Gastrocnemius medialis (tissue), 4 donors: ENCODE results near the gene CTU2.

Source experiments
- POLR2A ChIP-seq, 2 donors: fragments of 450-650 bp; IDR thresholded peaks; one replicate each; pipeline ENCODE4 v1.6.1; 2017; ENCODE audit warnings: antibody characterized with exemption in 2 of 2, mild to moderate bottlenecking in 2 of 2, moderate library complexity in 2 of 2
- TF ChIP-seq, protein P1 (sequence below), 5 experiments: fragments of 450-650 bp in 3 of 5; fragments of 200-600 bp in 2 of 5; sonication (generic) in 2 of 5; IDR thresholded peaks in 4 of 5; conservative IDR thresholded peaks in 1 of 5; 1 replicate in 4 of 5; 2 replicates in 1 of 5; pipeline ENCODE4 v1.5.1; 2016 to 2019; ENCODE audit warnings: antibody characterized with exemption in 5 of 5, mild to moderate bottlenecking in 3 of 5, moderate library complexity in 3 of 5

- TF ChIP-seq, protein P1, sequence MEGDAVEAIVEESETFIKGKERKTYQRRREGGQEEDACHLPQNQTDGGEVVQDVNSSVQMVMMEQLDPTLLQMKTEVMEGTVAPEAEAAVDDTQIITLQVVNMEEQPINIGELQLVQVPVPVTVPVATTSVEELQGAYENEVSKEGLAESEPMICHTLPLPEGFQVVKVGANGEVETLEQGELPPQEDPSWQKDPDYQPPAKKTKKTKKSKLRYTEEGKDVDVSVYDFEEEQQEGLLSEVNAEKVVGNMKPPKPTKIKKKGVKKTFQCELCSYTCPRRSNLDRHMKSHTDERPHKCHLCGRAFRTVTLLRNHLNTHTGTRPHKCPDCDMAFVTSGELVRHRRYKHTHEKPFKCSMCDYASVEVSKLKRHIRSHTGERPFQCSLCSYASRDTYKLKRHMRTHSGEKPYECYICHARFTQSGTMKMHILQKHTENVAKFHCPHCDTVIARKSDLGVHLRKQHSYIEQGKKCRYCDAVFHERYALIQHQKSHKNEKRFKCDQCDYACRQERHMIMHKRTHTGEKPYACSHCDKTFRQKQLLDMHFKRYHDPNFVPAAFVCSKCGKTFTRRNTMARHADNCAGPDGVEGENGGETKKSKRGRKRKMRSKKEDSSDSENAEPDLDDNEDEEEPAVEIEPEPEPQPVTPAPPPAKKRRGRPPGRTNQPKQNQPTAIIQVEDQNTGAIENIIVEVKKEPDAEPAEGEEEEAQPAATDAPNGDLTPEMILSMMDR (IDR thresholded peaks at IDR 0.05 in 4 of 5, conservative IDR thresholded peaks at IDR 0.05 in 1 of 5), result no peak
- no peak for TF ChIP-seq POLR2A (IDR thresholded peaks at IDR 0.05)
Observed at GRCh38 chr16:88661468-88661867, 44.8 kb upstream of the CTU2 start.
